Neural cell (in vitro differentiated cells): ENCODE results near the gene RTF1. TPM values are rescaled to one million over a fixed set of nuclear protein-coding genes. Genes with fewer than 3 reads are reported as not detected.

ENCODE experiments used
- H2AFZ ChIP-seq: fragments of 200-600, 300-800 bp; sonication (generic), shearing (Covaris generic); 2 replicates; pipeline ENCODE4 v1.6.0; 2014; ENCODE audit warnings: low read depth, mild to moderate bottlenecking, antibody characterized with exemption, low read length, moderate library complexity
- H3F3A ChIP-seq: fragments of 200-600 bp; shearing (Covaris generic); 2 replicates; pipeline ENCODE4 v1.6.1; 2016; ENCODE audit warnings: mild to moderate bottlenecking, moderate library complexity, mixed read lengths, antibody characterized with exemption, low read length; ENCODE audit not compliant: insufficient read depth, poor library complexity, severe bottlenecking
- H3K27ac ChIP-seq: fragments of 200-600, 300-800 bp; sonication (generic), shearing (Covaris generic); 2 replicates; pipeline ENCODE4 v1.5.1; 2014; ENCODE audit warnings: mild to moderate bottlenecking, low read length, moderate library complexity
- H3K27me3 ChIP-seq: fragments of 300-800, 200-600 bp; sonication (generic), shearing (Covaris generic); 2 replicates; pipeline ENCODE4 v1.6.0; 2014; ENCODE audit warnings: mild to moderate bottlenecking, low read depth, low read length, moderate library complexity; ENCODE audit not compliant: insufficient read depth
- H3K36me3 ChIP-seq: fragments of 300-800, 200-600 bp; sonication (generic), shearing (Covaris generic); 2 replicates; pipeline ENCODE4 v1.5.1; 2014; ENCODE audit warnings: mild to moderate bottlenecking, antibody characterized with exemption, low read length, moderate library complexity; ENCODE audit not compliant: insufficient read depth
- H3K4me2 ChIP-seq: fragments of 300-800, 200-600 bp; sonication (generic), shearing (Covaris generic); 2 replicates; pipeline ENCODE4 v1.6.0; 2014; ENCODE audit warnings: mild to moderate bottlenecking, low read length
- H3K4me3 ChIP-seq: fragments of 300-800, 200-600 bp; sonication (generic), shearing (Covaris generic); 2 replicates; pipeline ENCODE4 v1.5.1; 2014; ENCODE audit warnings: mild to moderate bottlenecking, low read length, moderate library complexity
- H3K79me2 ChIP-seq: fragments of 200-600 bp; shearing (Covaris generic); replicated peaks from 2 replicates; pipeline ENCODE4 v1.6.0; 2014; ENCODE audit warnings: mild to moderate bottlenecking, low read length, moderate library complexity; ENCODE audit not compliant: insufficient read depth
- H3K9ac ChIP-seq: fragments of 300-800, 200-600 bp; sonication (generic), shearing (Covaris generic); 2 replicates; pipeline ENCODE4 v1.6.1; 2016; ENCODE audit warnings: mild to moderate bottlenecking, low read length, mixed read lengths
- H3K9me2 ChIP-seq: fragments of 200-600 bp; shearing (Covaris generic); 2 replicates; pipeline ENCODE4 v1.6.1; 2016; ENCODE audit warnings: mild to moderate bottlenecking, low read length, mixed read lengths; ENCODE audit not compliant: insufficient read depth
- H3K9me3 ChIP-seq: fragments of 200-600, 300-800 bp; sonication (generic), shearing (Covaris generic); 2 replicates; pipeline ENCODE4 v1.6.1; 2016; ENCODE audit warnings: mild to moderate bottlenecking, mixed run types, low read length, moderate library complexity, mixed read lengths
- H4K20me1 ChIP-seq: fragments of 200-600 bp; shearing (Covaris generic); 2 replicates; pipeline ENCODE4 v1.6.1; 2016; ENCODE audit warnings: mild to moderate bottlenecking, mixed run types; ENCODE audit not compliant: insufficient read depth
- CTCF ChIP-seq: fragments of 450-650 bp; IDR thresholded peaks from 2 replicates; pipeline ENCODE4 v1.5.1; 2014; ENCODE audit warnings: antibody characterized with exemption, mild to moderate bottlenecking, moderate library complexity; ENCODE audit not compliant: poor library complexity, severe bottlenecking
- EP300 ChIP-seq: fragments of 450-650 bp; conservative IDR thresholded peaks from 2 replicates; pipeline ENCODE4 v1.6.1; 2014; ENCODE audit warnings: antibody characterized with exemption, mild to moderate bottlenecking, moderate library complexity; ENCODE audit not compliant: poor library complexity, severe bottlenecking
- EZH2 ChIP-seq: fragments of 200-600, 300-800 bp; shearing (Covaris generic), sonication (generic); IDR thresholded peaks from 2 replicates; pipeline ENCODE4 v1.6.1; 2014; ENCODE audit warnings: antibody characterized with exemption, low read length, borderline replicate concordance, mild to moderate bottlenecking; ENCODE audit not compliant: insufficient read depth, poor library complexity, severe bottlenecking
- MXI1 ChIP-seq: fragments of 450-650 bp; conservative IDR thresholded peaks from 2 replicates; pipeline ENCODE4 v1.6.1; 2014; ENCODE audit warnings: antibody characterized with exemption, mild to moderate bottlenecking; ENCODE audit not compliant: poor library complexity, severe bottlenecking
- POLR2AphosphoS5 ChIP-seq: IDR thresholded peaks from 2 replicates; pipeline ENCODE4 v1.6.1; 2012
- RAD21 ChIP-seq: fragments of 450-650 bp; conservative IDR thresholded peaks from 2 replicates; pipeline ENCODE4 v1.6.1; 2014; ENCODE audit warnings: antibody characterized with exemption, mild to moderate bottlenecking, moderate library complexity
- REST ChIP-seq: IDR thresholded peaks from 2 replicates; pipeline ENCODE4 v1.6.1; 2012; ENCODE audit warnings: borderline replicate concordance
- SMC3 ChIP-seq: fragments of 450-650 bp; conservative IDR thresholded peaks from 2 replicates; pipeline ENCODE4 v1.6.1; 2014; ENCODE audit warnings: antibody characterized with exemption, mild to moderate bottlenecking, moderate library complexity; ENCODE audit not compliant: poor library complexity
- TAF1 ChIP-seq: IDR thresholded peaks from 2 replicates; pipeline ENCODE4 v1.6.1; 2012; ENCODE audit warnings: low read depth
- polyA plus RNA-seq: library from polyadenylated mRNA; depleted of rRNA; stranded (reverse); fragments of >200 nt; gene quantifications from 2 replicates; pipeline ENCODE4 v1.2.3, GENCODE V29; 2014

The RTF1 gene
- polyA plus RNA-seq, 1 donor from 2014 or later: 84.1 TPM

GRCh38 chr15:41392659-41393058, 24.2 kb upstream of the RTF1 start:
- no peak for TF ChIP-seq EZH2
- no peak for TF ChIP-seq POLR2AphosphoS5
- TF ChIP-seq CTCF: no peak
- TF ChIP-seq REST: no peak
- no peak for TF ChIP-seq EP300
- no peak for TF ChIP-seq MXI1
- no peak for TF ChIP-seq TAF1
- no peak for TF ChIP-seq SMC3
- no peak for TF ChIP-seq RAD21
- Histone ChIP-seq H3K27me3 (no peaks in the 10 kb centered on the region), H2AFZ (no peak overlapping the region), H4K20me1 (no peaks in the 10 kb centered on the region), H3K27ac (no peak overlapping the region), H3K4me3 (no peak overlapping the region), H3K9ac (no peak overlapping the region), H3K9me2 (no peaks in the 10 kb centered on the region), H3F3A (no peaks in the 10 kb centered on the region), H3K36me3 (no peaks in the 10 kb centered on the region), H3K4me2 (no peak overlapping the region), H3K79me2 (no peaks in the 10 kb centered on the region), H3K9me3 (no peaks in the 10 kb centered on the region)

- Histone ChIP-seq H4K20me1 (no peaks in the 10 kb centered on the region), H3K79me2 (no peaks in the 10 kb centered on the region), H3K9me3 (no peaks in the 10 kb centered on the region), H3K9me2 (no peaks in the 10 kb centered on the region), H3K27ac (no peak overlapping the region), H3F3A (no peaks in the 10 kb centered on the region), H3K4me3 (no peak overlapping the region), H3K9ac (no peak overlapping the region), H3K4me2 (no peak overlapping the region), H3K36me3 (no peaks in the 10 kb centered on the region), H2AFZ (no peak overlapping the region), H3K27me3 (no peaks in the 10 kb centered on the region)
- no peak for TF ChIP-seq SMC3
- TF ChIP-seq EZH2: no peak
- TF ChIP-seq CTCF: no peak
- TF ChIP-seq TAF1: no peak
- TF ChIP-seq MXI1: no peak
- TF ChIP-seq RAD21: no peak
- TF ChIP-seq EP300: no peak
- TF ChIP-seq REST: no peak
Observed at GRCh38 chr15:41394924-41395323, 22.0 kb upstream of the RTF1 start.
